CD4-positive, alpha-beta T cell treated with Interleukin-4 for 4 hours (primary cell): Measurements from ENCODE around the gene FBXO27.
"Not testable (repeated sequence)": the region's sequence is repeated elsewhere in the genome, so short reads cannot be mapped to it uniquely, and the experiment has no call there.

Experiments used
- DNase-seq: peaks from one replicate; pipeline ENCODE4 v3.0.0-alpha.2; 2020

Gene FBXO27

GRCh38 chr19:39037194-39037593, 4.8 kb upstream of the FBXO27 start:
- no peak for DNase-seq

- no peak for DNase-seq
Measured at GRCh38 chr19:39036581-39036980, 4.2 kb upstream of the FBXO27 start.

- peak; percentile 65 for DNase-seq
Measured at GRCh38 chr19:39031368-39032062, 834 bp downstream of the FBXO27 start.

- DNase-seq = no peak
Measured at GRCh38 chr19:39030854-39031367, 1.4 kb downstream of the FBXO27 start.

GRCh38 chr19:39024875-39025641, 7.3 kb downstream of the FBXO27 start:
- no peak for DNase-seq

GRCh38 chr19:39021063-39021462, 11.3 kb downstream of the FBXO27 start:
- DNase-seq = no peak

- no peak for DNase-seq
Measured at GRCh38 chr19:39017646-39018045, 14.7 kb downstream of the FBXO27 start.

- no peak for DNase-seq
Measured at GRCh38 chr19:39017026-39017425, 15.3 kb downstream of the FBXO27 start.

DNA sequence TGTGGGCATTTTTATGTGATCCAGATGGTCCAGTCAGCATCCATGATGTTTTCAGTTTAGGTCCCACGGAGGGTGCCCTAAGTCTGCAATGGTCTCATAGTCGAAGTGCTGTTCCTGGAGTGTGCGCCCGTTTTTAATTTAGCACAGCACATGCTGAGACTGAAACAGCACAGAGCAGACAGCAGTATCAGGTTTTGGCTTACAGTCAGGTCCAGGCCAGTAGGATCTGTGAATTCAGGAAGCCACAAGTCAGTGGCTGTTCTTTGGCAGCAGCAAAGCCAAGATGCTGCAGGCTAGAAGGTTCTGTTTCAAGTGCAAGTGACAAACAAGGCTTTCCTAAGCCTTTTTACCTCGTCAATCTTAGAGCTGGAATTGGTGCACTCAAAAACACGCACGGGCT, 18.3 kb downstream of the FBXO27 start:
- no peak for DNase-seq

DNA sequence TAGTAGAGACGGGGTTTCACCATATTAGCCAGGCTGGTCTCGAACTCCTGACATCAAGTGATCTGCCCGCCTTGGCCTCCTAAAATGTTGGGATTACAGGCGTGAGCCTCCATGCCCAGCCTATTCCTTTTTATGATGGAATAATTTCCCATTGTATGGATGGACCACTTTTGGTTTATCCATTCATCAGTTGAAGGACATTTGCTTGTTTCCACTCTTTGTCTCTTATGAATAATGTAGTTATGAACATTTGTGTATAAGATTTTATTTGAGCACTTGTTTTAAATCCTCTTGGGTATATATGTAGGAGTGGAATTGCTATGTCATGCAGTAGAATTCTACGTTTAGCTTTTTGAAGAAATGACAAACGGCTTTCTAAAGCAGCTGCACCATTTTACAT, 23.3 kb downstream of the FBXO27 start:
- no peak for DNase-seq

GRCh38 chr19:39008137-39008536, 24.2 kb downstream of the FBXO27 start:
- no peak for DNase-seq

GRCh38 chr19:39007096-39007495, 25.3 kb downstream of the FBXO27 start:
- DNase-seq = no peak

DNA sequence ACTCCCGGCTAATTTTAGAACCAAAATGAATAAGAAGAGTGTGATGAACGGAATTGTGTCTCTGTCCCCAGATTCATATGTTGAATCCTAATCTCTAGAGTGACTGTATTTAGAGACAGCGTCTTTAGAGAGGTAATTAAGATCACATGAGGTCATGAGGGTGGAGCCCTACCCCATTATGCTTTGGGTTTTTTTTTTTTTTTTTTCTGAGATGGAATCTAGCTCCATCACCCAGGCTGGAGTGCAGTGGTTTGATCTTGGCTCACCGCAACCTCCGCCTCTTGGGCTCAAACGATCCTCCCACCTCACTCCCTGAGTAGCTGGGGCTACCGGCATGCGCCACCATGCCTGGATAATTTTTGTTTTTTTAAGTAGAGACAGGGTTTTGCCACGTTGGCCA, 27.9 kb downstream of the FBXO27 start:
- no peak for DNase-seq

GRCh38 chr19:39003796-39004195, 28.6 kb downstream of the FBXO27 start:
- no peak for DNase-seq

DNA sequence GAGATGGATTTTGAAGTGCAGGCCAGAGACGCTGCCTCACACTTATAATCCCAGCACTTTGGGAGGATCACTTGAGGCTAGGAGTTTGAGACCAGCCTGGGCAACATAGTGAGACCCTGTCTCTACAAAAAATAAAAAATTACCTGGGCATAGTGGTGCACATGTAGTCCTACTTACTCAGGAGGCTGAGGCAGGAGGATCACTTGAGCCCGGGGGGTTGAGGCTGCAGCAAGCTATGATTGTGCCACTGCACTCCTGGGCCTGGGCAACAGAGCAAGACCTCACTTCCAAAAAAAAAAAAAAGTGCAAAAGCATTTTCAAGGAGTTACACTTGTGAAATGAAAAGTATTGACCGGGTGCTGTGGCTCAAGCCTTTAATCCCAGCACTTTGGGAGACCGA, 29.2 kb downstream of the FBXO27 start:
- no peak for DNase-seq

DNA sequence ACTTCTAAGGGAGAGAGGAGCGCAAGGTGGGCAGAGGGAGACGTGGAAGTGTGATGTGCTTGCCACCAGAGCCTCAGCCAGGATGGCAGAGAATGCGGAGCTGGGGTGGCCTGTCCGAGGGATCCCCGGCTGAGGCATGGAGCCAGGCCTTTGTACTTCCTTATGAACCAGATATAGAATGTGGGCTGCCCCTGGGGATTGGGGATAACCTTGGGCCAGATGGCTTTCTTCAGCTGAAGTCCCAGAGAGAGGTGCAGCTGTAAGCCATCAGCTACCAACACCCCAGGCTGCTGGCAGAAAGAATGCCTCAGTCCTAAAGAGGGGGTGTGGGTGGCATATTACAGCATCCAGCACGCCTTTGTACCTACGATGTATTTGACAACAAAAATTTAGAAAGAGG, 31.3 kb downstream of the FBXO27 start:
- DNase-seq = no peak

- not testable (repeated sequence) for DNase-seq
Measured at GRCh38 chr19:38997576-38997975, 34.8 kb downstream of the FBXO27 start.

GRCh38 chr19:38993271-38993670, 39.1 kb downstream of the FBXO27 start:
- DNase-seq = no peak

DNA sequence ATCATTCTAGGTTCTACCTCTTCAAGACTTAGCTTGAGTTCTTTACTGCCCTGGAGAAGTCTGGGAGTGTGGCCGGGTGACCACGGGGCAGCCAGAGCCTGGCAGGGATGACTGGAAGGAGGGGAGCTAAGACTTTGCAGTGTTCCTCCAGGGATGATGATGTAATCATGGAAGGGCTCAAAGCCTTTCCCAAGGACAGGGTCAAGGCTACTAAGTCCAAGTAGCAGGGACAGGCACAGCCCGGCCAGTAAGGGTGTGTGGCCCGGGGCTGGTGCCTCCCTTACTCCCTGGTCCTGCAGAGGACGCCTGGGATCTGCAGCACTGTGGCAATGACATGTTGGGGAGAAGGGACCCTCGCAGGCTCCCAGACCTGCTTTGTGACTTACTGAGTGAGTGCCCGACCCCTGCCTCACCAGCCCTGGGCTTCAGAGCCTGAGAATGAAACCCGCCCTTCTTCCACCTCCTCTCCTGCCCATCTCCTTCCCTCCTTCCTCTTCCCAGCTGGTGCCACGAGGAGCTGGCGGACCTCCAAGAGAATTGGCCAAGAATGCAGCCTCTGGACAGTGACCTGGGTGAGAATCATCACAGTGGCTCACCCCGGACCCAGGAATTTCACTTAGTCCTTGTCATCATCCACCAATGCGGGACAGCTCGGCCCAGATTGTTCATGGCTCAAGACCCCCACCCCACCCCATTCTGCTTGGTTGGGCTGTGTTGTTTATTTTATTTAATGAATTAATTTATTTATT, 41.2 kb downstream of the FBXO27 start:
- DNase-seq = no peak

- DNase-seq = not testable (repeated sequence)
Measured at GRCh38 chr19:38989614-38990013, 42.7 kb downstream of the FBXO27 start.

DNA sequence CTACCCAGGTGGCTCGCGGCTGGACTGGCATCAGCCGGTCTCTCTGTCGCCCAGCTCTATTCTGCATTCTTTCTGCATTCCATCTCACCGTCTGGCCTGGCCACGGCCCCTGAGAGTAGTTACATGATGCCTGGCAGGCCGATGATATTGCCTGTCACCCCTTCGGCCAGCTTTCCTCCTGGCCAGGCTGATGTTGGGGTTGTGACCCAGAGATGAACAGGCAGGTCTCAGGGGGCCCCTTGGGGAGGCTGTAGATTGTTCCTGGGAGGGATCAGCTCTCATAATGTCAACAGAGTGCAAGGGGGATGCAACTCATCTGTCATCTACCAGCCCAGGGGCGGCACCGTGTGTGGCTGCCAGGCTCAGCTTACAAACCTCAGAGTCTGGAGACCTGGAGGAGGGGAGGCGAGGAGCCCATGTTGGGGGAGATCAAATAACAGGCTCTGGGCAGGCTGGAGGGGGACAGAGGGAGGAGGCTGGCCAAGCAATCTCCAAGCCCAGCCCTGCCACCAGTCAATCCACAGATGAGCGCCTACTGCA, 43.2 kb downstream of the FBXO27 start:
- no peak for DNase-seq

GRCh38 chr19:38988627-38989026, 43.7 kb downstream of the FBXO27 start:
- not testable (repeated sequence) for DNase-seq

- not testable (repeated sequence) for DNase-seq
Measured at GRCh38 chr19:38987745-38988144, 44.6 kb downstream of the FBXO27 start.
